ENCODE data around the gene GPT2.

GRCh38 chr16:46947900-46948547 lies 63.9 kb downstream of the GPT2 start:
- TF ChIP-seq CTCF (IDR thresholded peaks at IDR 0.05), result peak in 3 of 5 experiments; percentile 7 to 29 (median 24)
- no peak for TF ChIP-seq EP300 (IDR thresholded peaks at IDR 0.05)
- no peak for TF ChIP-seq POLR2A (IDR thresholded peaks at IDR 0.05)

Measured in tibial nerve (tissue), 4 donors.